D721Med (cell line): ENCODE measurements around the gene MEIS3.

Source experiments
- DNase-seq: peaks from one replicate; pipeline ENCODE4 v3.0.0; 2011; ENCODE audit warnings: low spot score; ENCODE audit not compliant: insufficient read length
- FAIRE-seq: peaks from 2 replicates; lab custom pipeline; 2011; peaks lifted over from hg19 to GRCh38; lab: Jason Lieb, UNC
- CTCF ChIP-seq: IDR thresholded peaks from 2 replicates; pipeline ENCODE4 v1.5.1; 2012; ENCODE audit warnings: mild to moderate bottlenecking, control low read depth; ENCODE audit not compliant: insufficient read depth; ENCODE audit errors: missing control alignments

The MEIS3 gene

GRCh38 chr19:47428177-47428894 lies 9.0 kb upstream of the MEIS3 start:
- TF ChIP-seq CTCF, result no peak
- FAIRE-seq, result peak; percentile 91
- DNase-seq, result peak; percentile 89

GRCh38 chr19:47427241-47428176 lies 8.2 kb upstream of the MEIS3 start:
- FAIRE-seq (no peak), DNase-seq (no peak)
- peak; percentile 85 for TF ChIP-seq CTCF

- no peak for TF ChIP-seq CTCF
- DNase-seq, result no peak
- FAIRE-seq, result no peak
Measured at GRCh38 chr19:47423203-47423882, 4.0 kb upstream of the MEIS3 start.

- FAIRE-seq (no peak), DNase-seq (no peak)
- TF ChIP-seq CTCF, result no peak
Measured at GRCh38 chr19:47422417-47423163, 3.3 kb upstream of the MEIS3 start.

GRCh38 chr19:47421844-47422395 lies 2.6 kb upstream of the MEIS3 start:
- FAIRE-seq, result no peak
- no peak for TF ChIP-seq CTCF
- DNase-seq, result no peak

- FAIRE-seq (no peak), DNase-seq (no peak)
- no peak for TF ChIP-seq CTCF
Measured at GRCh38 chr19:47421244-47421786, 2.0 kb upstream of the MEIS3 start.
